Liver (tissue), 9 donors: Measurements from ENCODE around the gene ZC3H12C. TPM values are rescaled to one million over a fixed set of nuclear protein-coding genes. Genes with fewer than 3 reads are reported as not detected.

Experiments used
- DNase-seq: peaks from one replicate; pipeline ENCODE4 v3.0.0-alpha.2; 2017; ENCODE audit warnings: low spot score
- H3K27ac ChIP-seq, 2 donors: one replicate each; pipeline ENCODE4 v1.7.0; 2013; ENCODE audit warnings: inconsistent platforms in 2 of 2, low read length in 2 of 2, control low read depth in 1 of 2, low read depth in 1 of 2, mild to moderate bottlenecking in 1 of 2
- H3K27me3 ChIP-seq, 4 donors: one replicate each; pipeline versions ENCODE4 v1.6.1 to v1.7.0; 2013; ENCODE audit warnings: low read length in 3 of 4, inconsistent platforms in 1 of 4, mild to moderate bottlenecking in 1 of 4, moderate library complexity in 1 of 4; ENCODE audit not compliant: control insufficient read depth in 4 of 4, insufficient read depth in 4 of 4
- H3K36me3 ChIP-seq, 4 donors: one replicate each; pipeline versions ENCODE4 v1.6.1 to v1.7.0; 2013; ENCODE audit warnings: low read length in 3 of 4, mild to moderate bottlenecking in 3 of 4, low read depth in 1 of 4, moderate library complexity in 1 of 4; ENCODE audit not compliant: control insufficient read depth in 4 of 4, insufficient read depth in 3 of 4
- H3K4me1 ChIP-seq, 4 donors: one replicate each; pipeline versions ENCODE4 v1.6.1 to v1.7.0; 2013; ENCODE audit warnings: low read length in 3 of 4, mild to moderate bottlenecking in 3 of 4, moderate library complexity in 1 of 4; ENCODE audit not compliant: control insufficient read depth in 4 of 4, insufficient read depth in 4 of 4
- H3K4me3 ChIP-seq, 3 donors: one replicate each; pipeline versions ENCODE4 v1.6.1 to v1.7.0; 2013; ENCODE audit warnings: low read length in 3 of 3, control low read depth in 1 of 3, low read depth in 1 of 3, mild to moderate bottlenecking in 1 of 3
- H3K9ac ChIP-seq, 2 donors: one replicate each; pipeline ENCODE4 v1.7.0; 2013; ENCODE audit warnings: low read length in 2 of 2, mild to moderate bottlenecking in 2 of 2, moderate library complexity in 2 of 2, control low read depth in 1 of 2, low read depth in 1 of 2
- H3K9me3 ChIP-seq, 4 donors: one replicate each; pipeline versions ENCODE4 v1.6.1 to v1.7.0; 2013; ENCODE audit warnings: low read length in 3 of 4; ENCODE audit not compliant: control insufficient read depth in 4 of 4
- ATF3 ChIP-seq: IDR thresholded peaks from 2 replicates; pipeline ENCODE4 v1.6.1; 2016; ENCODE audit warnings: antibody characterized with exemption
- CTCF ChIP-seq: fragments of 150-350 bp; IDR thresholded peaks from 2 replicates; pipeline ENCODE4 v1.5.1; 2017; ENCODE audit warnings: improper control_type of control experiment, low read depth, low read length; ENCODE audit not compliant: missing input control
- EGR1 ChIP-seq, 2 donors: IDR thresholded peaks; 2 replicates each; pipeline ENCODE4 v1.6.1; 2016 to 2018; ENCODE audit warnings: antibody characterized with exemption in 2 of 2, low read depth in 2 of 2
- FOXA1 ChIP-seq: IDR thresholded peaks from 2 replicates; pipeline ENCODE4 v1.6.1; 2016; ENCODE audit warnings: antibody characterized with exemption
- FOXA2 ChIP-seq: IDR thresholded peaks from 2 replicates; pipeline ENCODE4 v1.6.1; 2016; ENCODE audit warnings: antibody characterized with exemption
- GABPA ChIP-seq, 2 donors: IDR thresholded peaks in 1 of 2; conservative IDR thresholded peaks in 1 of 2; 2 replicates each; pipeline ENCODE4 v1.6.1; 2016; ENCODE audit warnings: antibody characterized with exemption in 2 of 2, mild to moderate bottlenecking in 1 of 2, moderate library complexity in 1 of 2
- HNF4G ChIP-seq: IDR thresholded peaks from 2 replicates; pipeline ENCODE4 v1.6.1; 2016; ENCODE audit warnings: antibody characterized with exemption
- MAX ChIP-seq: IDR thresholded peaks from 2 replicates; pipeline ENCODE4 v1.6.1; 2016; ENCODE audit warnings: antibody characterized with exemption
- NR2F2 ChIP-seq: IDR thresholded peaks from 2 replicates; pipeline ENCODE4 v1.6.1; 2016; ENCODE audit warnings: antibody characterized with exemption
- REST ChIP-seq: IDR thresholded peaks from 2 replicates; pipeline ENCODE4 v1.6.1; 2016; ENCODE audit warnings: antibody characterized with exemption, mild to moderate bottlenecking
- SP1 ChIP-seq: IDR thresholded peaks from 2 replicates; pipeline ENCODE4 v1.6.1; 2018; ENCODE audit warnings: antibody characterized with exemption, mild to moderate bottlenecking
- TAF1 ChIP-seq: conservative IDR thresholded peaks from 2 replicates; pipeline ENCODE4 v1.6.1; 2016; ENCODE audit warnings: antibody characterized with exemption, mild to moderate bottlenecking
- YY1 ChIP-seq: IDR thresholded peaks from 2 replicates; pipeline ENCODE4 v1.6.1; 2016; ENCODE audit warnings: antibody characterized with exemption, mild to moderate bottlenecking
- ZBTB33 ChIP-seq: IDR thresholded peaks from 2 replicates; pipeline ENCODE4 v1.6.1; 2016; ENCODE audit warnings: antibody characterized with exemption
- WGBS: extraction: QIAGEN DNeasy Blood & Tissue Kit; methylation state at CpG from one replicate; pipeline ENCODE4 v1.1.7; 2013; 5-methylcytosine and 5-hydroxymethylcytosine counted together
- polyA plus RNA-seq, 2 donors: library from polyadenylated mRNA; stranded (reverse) in 1 of 2; unstranded in 1 of 2; fragments of 200-250 nt in 1 of 2; fragments of >200 nt in 1 of 2; fragmentation: Nextera tagmentation in 1 of 2; extraction: Ambion mirVana in 1 of 2; gene quantifications; one replicate each; pipeline versions ENCODE4 v1.2.1 to v1.2.3, GENCODE V29; 2013 to 2015
- total RNA-seq, 2 donors: library from RNA; depleted of rRNA; stranded (reverse); fragments of >200 nt; gene quantifications; one replicate each; pipeline ENCODE4 v1.2.3, GENCODE V29; 2014
- donor health status: healthy.
- donor health status: healthy.
- donor health status: healthy.
- donor health status: healthy.
- donor health status: healthy.

The ZC3H12C gene
- total and polyA plus RNA-seq, 4 donors = 0.92 to 9.6 (median 2.3) TPM

GRCh38 chr11:110147962-110148709 is 54.9 kb downstream of the ZC3H12C start:
- H3K9me3 ChIP-seq = no peaks in the 10 kb centered on the region
- 70% methylated on average over 3 of the region's 3 CpGs for WGBS
- no peak overlapping the region for H3K27ac ChIP-seq
- H3K9ac ChIP-seq = no peak overlapping the region
- DNase-seq = no peak
- H3K36me3 ChIP-seq = peaks cover 0 to 3% (median 0%) of the 10 kb centered on the region in 4 donors
- peaks cover 0 to 3% (median 0%) of the 10 kb centered on the region in 4 donors for H3K4me1 ChIP-seq
- TF ChIP-seq SP1 (no peak), ZBTB33 (no peak), YY1 (no peak), GABPA (IDR thresholded peaks at IDR 0.05 in 1 of 2, conservative IDR thresholded peaks at IDR 0.05 in 1 of 2) (no peak), FOXA1 (no peak), CTCF (no peak), EGR1 (IDR thresholded peaks at IDR 0.05; ENCODE audit: low read depth in 2 of 2) (no peak), HNF4G (no peak), MAX (no peak), ATF3 (no peak), NR2F2 (no peak), FOXA2 (no peak), REST (no peak), TAF1 (no peak)
- no peak overlapping the region for H3K4me3 ChIP-seq
- no peaks in the 10 kb centered on the region for H3K27me3 ChIP-seq
